ENCODE measurements around the gene ADSS2. TPM values are rescaled to one million over a fixed set of nuclear protein-coding genes. Genes with fewer than 3 reads are reported as not detected.

ADSS2 gene
- polyA plus RNA-seq, 2 of the 4 experiments (the other 2 are of a cell fraction) = 46.1 to 74.3 TPM

DNA sequence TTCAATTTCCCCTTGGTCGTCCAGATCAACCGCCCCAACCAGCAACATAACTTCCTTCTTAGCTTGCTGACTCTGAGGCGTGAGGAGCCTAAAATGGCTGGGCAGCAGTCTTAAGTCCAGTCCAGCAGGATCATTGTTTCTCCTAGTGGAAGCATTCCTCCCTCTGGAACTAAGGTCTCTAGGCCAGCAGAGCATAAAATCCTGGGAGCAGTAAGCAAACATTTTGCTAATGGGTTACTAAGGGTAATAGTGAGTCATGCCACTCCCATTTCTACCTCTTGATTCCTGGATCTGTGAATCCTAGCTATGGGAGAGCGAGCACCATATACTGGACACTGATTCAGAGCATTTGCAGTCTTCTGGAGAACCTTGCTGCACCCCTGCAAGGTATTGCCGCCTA, 59.9 kb downstream of the ADSS2 start:
- H3K9me3 ChIP-seq = no peaks in the 10 kb centered on the region
- peak overlapping the region; percentile 64 to 82 for H3K27ac ChIP-seq
- TF ChIP-seq, protein P1, sequence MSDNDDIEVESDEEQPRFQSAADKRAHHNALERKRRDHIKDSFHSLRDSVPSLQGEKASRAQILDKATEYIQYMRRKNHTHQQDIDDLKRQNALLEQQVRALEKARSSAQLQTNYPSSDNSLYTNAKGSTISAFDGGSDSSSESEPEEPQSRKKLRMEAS (IDR thresholded peaks at IDR 0.05) = no peak
- TF ChIP-seq FOSL2 (IDR thresholded peaks at IDR 0.05) = no peak
- peak; percentile 76 for TF ChIP-seq FOSL2 (CRISPR knock-in tag; IDR thresholded peaks at IDR 0.05)
- TF ChIP-seq RAD21 (conservative IDR thresholded peaks at IDR 0.05 in 1 of 2, IDR thresholded peaks at IDR 0.05 in 1 of 2) = peak in 1 of 2 experiments; percentile 21; a peak in 1 of 5 replicates
- TF ChIP-seq ZNF302 (CRISPR knock-in tag; IDR thresholded peaks at IDR 0.05) = no peak
- no peak for TF ChIP-seq RFX5 (IDR thresholded peaks at IDR 0.05)
- 34% methylated on average over 5 of the region's 5 CpGs for WGBS (ENCODE audit: missing lambda C conversion rate)
- peaks cover 18% of the 10 kb centered on the region for H3K4me1 ChIP-seq
- ChIA-PET CTCF (no interaction called here), POLR2A (no interaction called here)
- DNase-seq (ENCODE audit: low read depth in 1 of 2, low spot score in 1 of 2) (peak; percentile 59 to 87), ATAC-seq (peak; percentile 84 to 92), FAIRE-seq (no peak)
- peak overlapping the region; percentile 58 for H3K4me2 ChIP-seq
- no peak overlapping the region for H3K4me3 ChIP-seq

DNA sequence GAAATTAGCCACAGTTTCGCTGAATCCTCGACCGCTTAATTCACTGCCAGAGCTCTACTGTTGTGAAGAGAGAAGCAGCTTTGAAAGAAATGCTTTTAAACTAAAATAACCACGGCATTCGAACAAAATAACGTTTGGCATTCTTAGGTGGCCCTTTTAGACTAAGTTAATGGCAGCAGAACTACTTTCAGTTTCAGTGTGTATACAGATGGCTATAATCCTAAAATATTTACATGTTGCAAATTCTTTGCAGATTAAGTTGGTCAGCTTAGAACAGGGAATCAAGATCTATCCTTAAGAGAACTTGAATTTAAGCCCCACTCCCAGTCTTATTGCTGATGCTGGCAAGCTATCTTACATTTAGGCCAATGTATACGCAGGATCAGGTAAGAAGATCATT, 62.7 kb downstream of the ADSS2 start:
- no peak overlapping the region for H3K4me2 ChIP-seq
- ATAC-seq (no peak), FAIRE-seq (no peak), DNase-seq (ENCODE audit: low read depth in 1 of 2, low spot score in 1 of 2) (no peak)
- ChIA-PET POLR2A (no interaction called here), CTCF (no interaction called here)
- TF ChIP-seq FOSL2 (IDR thresholded peaks at IDR 0.05) (no peak), FOSL2 (CRISPR knock-in tag; IDR thresholded peaks at IDR 0.05) (no peak), TFCP2L1 (CRISPR knock-in tag; IDR thresholded peaks at IDR 0.05) (no peak), ZFP36 (IDR thresholded peaks at IDR 0.05; ENCODE audit: borderline replicate concordance, partially characterized antibody) (no peak), JUNB (IDR thresholded peaks at IDR 0.05) (no peak), ZC3H11A (IDR thresholded peaks at IDR 0.05) (no peak), HEYL (CRISPR knock-in tag; IDR thresholded peaks at IDR 0.05) (no peak), NPAS2 (CRISPR knock-in tag; IDR thresholded peaks at IDR 0.05; ENCODE audit: borderline replicate concordance) (no peak), BHLHE40 (IDR thresholded peaks at IDR 0.05; ENCODE audit: low read depth, low read length) (no peak), HOXB13 (CRISPR knock-in tag; IDR thresholded peaks at IDR 0.05; ENCODE audit: low read depth) (no peak), CEBPB (IDR thresholded peaks at IDR 0.05) (no peak), MAZ (IDR thresholded peaks at IDR 0.05; ENCODE audit: borderline replicate concordance, low read depth, low read length) (no peak), CBX8 (IDR thresholded peaks at IDR 0.05) (no peak), RARB (CRISPR knock-in tag; IDR thresholded peaks at IDR 0.05) (no peak), FOSB (CRISPR knock-in tag; IDR thresholded peaks at IDR 0.05) (no peak)
- peaks cover 18% of the 10 kb centered on the region for H3K4me1 ChIP-seq
- WGBS (ENCODE audit: missing lambda C conversion rate) = 91% methylated on average over 7 of the region's 7 CpGs
- no peaks in the 10 kb centered on the region for H3K9me3 ChIP-seq
- H3K4me3 ChIP-seq = no peak overlapping the region
- H3K27ac ChIP-seq = no peak overlapping the region

DNA sequence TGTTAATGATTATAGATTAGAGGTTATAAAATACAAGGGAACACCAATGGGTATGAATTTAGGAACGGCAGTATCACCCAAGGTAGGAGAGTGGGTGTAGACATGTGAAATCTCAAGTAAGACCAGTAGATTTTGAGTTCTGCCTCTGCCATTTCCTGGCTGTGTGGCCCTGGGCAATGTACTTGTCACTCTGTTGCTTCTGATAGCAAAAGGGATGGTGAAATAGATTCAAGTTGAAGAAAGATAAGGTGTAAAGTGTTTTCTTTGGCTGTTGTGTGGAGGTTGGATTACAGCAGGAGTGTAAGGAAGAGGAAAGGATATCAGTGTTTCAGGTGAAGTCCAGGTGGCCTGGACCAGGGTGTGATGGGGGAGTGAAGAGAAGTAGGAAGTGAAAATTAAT, 64.3 kb downstream of the ADSS2 start:
- no peak overlapping the region for H3K4me3 ChIP-seq
- ATAC-seq = no peak
- H3K27ac ChIP-seq = no peak overlapping the region
- TF ChIP-seq, protein P2, sequence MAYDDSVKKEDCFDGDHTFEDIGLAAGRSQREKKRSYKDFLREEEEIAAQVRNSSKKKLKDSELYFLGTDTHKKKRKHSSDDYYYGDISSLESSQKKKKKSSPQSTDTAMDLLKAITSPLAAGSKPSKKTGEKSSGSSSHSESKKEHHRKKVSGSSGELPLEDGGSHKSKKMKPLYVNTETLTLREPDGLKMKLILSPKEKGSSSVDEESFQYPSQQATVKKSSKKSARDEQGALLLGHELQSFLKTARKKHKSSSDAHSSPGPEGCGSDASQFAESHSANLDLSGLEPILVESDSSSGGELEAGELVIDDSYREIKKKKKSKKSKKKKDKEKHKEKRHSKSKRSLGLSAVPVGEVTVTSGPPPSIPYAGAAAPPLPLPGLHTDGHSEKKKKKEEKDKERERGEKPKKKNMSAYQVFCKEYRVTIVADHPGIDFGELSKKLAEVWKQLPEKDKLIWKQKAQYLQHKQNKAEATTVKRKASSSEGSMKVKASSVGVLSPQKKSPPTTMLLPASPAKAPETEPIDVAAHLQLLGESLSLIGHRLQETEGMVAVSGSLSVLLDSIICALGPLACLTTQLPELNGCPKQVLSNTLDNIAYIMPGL (CRISPR knock-in tag; IDR thresholded peaks at IDR 0.05; ENCODE audit: borderline replicate concordance) = no peak
- no peak for TF ChIP-seq PHF8 (IDR thresholded peaks at IDR 0.05; ENCODE audit: borderline replicate concordance, low read depth)
- TF ChIP-seq, protein P3, sequence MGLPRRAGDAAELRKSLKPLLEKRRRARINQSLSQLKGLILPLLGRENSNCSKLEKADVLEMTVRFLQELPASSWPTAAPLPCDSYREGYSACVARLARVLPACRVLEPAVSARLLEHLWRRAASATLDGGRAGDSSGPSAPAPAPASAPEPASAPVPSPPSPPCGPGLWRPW (IDR thresholded peaks at IDR 0.05) = no peak
- TF ChIP-seq NPAS2 (CRISPR knock-in tag; IDR thresholded peaks at IDR 0.05; ENCODE audit: borderline replicate concordance) = no peak
- no peak for TF ChIP-seq SREBF2 (IDR thresholded peaks at IDR 0.05)
- TF ChIP-seq CEBPB (IDR thresholded peaks at IDR 0.05) = no peak
- TF ChIP-seq BHLHE40 (IDR thresholded peaks at IDR 0.05; ENCODE audit: low read depth, low read length) = no peak
- TF ChIP-seq, protein P4, sequence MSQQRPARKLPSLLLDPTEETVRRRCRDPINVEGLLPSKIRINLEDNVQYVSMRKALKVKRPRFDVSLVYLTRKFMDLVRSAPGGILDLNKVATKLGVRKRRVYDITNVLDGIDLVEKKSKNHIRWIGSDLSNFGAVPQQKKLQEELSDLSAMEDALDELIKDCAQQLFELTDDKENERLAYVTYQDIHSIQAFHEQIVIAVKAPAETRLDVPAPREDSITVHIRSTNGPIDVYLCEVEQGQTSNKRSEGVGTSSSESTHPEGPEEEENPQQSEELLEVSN (IDR thresholded peaks at IDR 0.05; ENCODE audit: borderline replicate concordance, low read depth) = no peak
- TF ChIP-seq ZNF302 (CRISPR knock-in tag; IDR thresholded peaks at IDR 0.05) = no peak
- TF ChIP-seq HOXA7 (CRISPR knock-in tag; IDR thresholded peaks at IDR 0.05) = no peak
- TF ChIP-seq HOXB13 (CRISPR knock-in tag; IDR thresholded peaks at IDR 0.05; ENCODE audit: low read depth) = no peak
- TF ChIP-seq, protein P5, sequence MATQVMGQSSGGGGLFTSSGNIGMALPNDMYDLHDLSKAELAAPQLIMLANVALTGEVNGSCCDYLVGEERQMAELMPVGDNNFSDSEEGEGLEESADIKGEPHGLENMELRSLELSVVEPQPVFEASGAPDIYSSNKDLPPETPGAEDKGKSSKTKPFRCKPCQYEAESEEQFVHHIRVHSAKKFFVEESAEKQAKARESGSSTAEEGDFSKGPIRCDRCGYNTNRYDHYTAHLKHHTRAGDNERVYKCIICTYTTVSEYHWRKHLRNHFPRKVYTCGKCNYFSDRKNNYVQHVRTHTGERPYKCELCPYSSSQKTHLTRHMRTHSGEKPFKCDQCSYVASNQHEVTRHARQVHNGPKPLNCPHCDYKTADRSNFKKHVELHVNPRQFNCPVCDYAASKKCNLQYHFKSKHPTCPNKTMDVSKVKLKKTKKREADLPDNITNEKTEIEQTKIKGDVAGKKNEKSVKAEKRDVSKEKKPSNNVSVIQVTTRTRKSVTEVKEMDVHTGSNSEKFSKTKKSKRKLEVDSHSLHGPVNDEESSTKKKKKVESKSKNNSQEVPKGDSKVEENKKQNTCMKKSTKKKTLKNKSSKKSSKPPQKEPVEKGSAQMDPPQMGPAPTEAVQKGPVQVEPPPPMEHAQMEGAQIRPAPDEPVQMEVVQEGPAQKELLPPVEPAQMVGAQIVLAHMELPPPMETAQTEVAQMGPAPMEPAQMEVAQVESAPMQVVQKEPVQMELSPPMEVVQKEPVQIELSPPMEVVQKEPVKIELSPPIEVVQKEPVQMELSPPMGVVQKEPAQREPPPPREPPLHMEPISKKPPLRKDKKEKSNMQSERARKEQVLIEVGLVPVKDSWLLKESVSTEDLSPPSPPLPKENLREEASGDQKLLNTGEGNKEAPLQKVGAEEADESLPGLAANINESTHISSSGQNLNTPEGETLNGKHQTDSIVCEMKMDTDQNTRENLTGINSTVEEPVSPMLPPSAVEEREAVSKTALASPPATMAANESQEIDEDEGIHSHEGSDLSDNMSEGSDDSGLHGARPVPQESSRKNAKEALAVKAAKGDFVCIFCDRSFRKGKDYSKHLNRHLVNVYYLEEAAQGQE (IDR thresholded peaks at IDR 0.05) = no peak
- FAIRE-seq = no peak
- DNase-seq (ENCODE audit: low read depth in 1 of 2, low spot score in 1 of 2) = no peak
- H3K4me1 ChIP-seq = peaks cover 19% of the 10 kb centered on the region
- H3K9me3 ChIP-seq = no peaks in the 10 kb centered on the region
- 36% methylated on average over 1 of the region's 1 CpG for WGBS (ENCODE audit: missing lambda C conversion rate)
- H3K4me2 ChIP-seq = no peak overlapping the region
- ChIA-PET CTCF (interaction anchor here (0.6 kb wide), 2 partner anchors 28 to 88 kb away, joined by 4 read pairs; no protein-coding TSS in a partner anchor), POLR2A (no interaction called here)
